PFSK-1 (cell line): ENCODE measurements around the gene BCAR3.

Experiments
- FOXP2 ChIP-seq: optimal IDR thresholded peaks from 2 replicates; pipeline ENCODE3; 2011; ENCODE audit warnings: borderline replicate concordance, control low read depth, inconsistent platforms; ENCODE audit not compliant: insufficient read depth; ENCODE audit errors: extremely low read length, extremely low read depth
- POLR2AphosphoS5 ChIP-seq: IDR thresholded peaks from 2 replicates; pipeline ENCODE4 v1.6.1; 2012; ENCODE audit warnings: low read depth, mild to moderate bottlenecking, control low read depth, low read length, moderate library complexity
- SIN3A ChIP-seq: IDR thresholded peaks from 2 replicates; pipeline ENCODE4 v1.6.1; 2012; ENCODE audit warnings: mild to moderate bottlenecking, low read length, moderate library complexity, borderline replicate concordance; ENCODE audit not compliant: insufficient read depth
- TAF1 ChIP-seq: IDR thresholded peaks from 2 replicates; pipeline ENCODE4 v1.6.1; 2012; ENCODE audit warnings: low read length, control low read depth, borderline replicate concordance; ENCODE audit not compliant: insufficient read depth
- TF ChIP-seq, protein P1 (sequence below), 2 experiments: IDR thresholded peaks; 2 replicates each; pipeline versions ENCODE4 v1.6.1 to v1.8.0; 2011 to 2012; ENCODE audit warnings: low read depth in 2 of 2, low read length in 2 of 2, control low read depth in 1 of 2, inconsistent platforms in 1 of 2, mild to moderate bottlenecking in 1 of 2, moderate library complexity in 1 of 2; ENCODE audit not compliant: insufficient read depth in 1 of 2

BCAR3 gene

DNA sequence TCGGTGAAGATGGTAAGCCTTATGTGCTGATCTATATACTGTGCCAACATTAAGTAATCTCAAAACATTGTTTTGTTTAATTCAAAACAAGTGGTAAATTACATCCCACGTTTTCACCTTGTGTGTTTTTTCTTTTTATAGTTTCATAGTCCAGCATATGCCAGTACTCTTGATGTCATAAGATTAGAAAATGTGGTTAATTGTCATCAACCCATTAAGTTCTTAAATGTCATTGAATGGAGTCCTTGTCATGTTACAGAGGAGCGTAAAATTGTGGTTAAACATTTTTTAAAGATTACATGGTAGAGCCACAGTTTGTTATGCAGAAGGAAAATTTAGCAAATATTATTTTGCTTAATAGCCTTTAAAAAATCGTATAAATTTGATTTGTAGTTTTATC lies 140.6 kb downstream of the BCAR3 start:
- TF ChIP-seq POLR2AphosphoS5 (no peak), TAF1 (no peak), SIN3A (no peak), FOXP2 (no peak)
- TF ChIP-seq, protein P1, sequence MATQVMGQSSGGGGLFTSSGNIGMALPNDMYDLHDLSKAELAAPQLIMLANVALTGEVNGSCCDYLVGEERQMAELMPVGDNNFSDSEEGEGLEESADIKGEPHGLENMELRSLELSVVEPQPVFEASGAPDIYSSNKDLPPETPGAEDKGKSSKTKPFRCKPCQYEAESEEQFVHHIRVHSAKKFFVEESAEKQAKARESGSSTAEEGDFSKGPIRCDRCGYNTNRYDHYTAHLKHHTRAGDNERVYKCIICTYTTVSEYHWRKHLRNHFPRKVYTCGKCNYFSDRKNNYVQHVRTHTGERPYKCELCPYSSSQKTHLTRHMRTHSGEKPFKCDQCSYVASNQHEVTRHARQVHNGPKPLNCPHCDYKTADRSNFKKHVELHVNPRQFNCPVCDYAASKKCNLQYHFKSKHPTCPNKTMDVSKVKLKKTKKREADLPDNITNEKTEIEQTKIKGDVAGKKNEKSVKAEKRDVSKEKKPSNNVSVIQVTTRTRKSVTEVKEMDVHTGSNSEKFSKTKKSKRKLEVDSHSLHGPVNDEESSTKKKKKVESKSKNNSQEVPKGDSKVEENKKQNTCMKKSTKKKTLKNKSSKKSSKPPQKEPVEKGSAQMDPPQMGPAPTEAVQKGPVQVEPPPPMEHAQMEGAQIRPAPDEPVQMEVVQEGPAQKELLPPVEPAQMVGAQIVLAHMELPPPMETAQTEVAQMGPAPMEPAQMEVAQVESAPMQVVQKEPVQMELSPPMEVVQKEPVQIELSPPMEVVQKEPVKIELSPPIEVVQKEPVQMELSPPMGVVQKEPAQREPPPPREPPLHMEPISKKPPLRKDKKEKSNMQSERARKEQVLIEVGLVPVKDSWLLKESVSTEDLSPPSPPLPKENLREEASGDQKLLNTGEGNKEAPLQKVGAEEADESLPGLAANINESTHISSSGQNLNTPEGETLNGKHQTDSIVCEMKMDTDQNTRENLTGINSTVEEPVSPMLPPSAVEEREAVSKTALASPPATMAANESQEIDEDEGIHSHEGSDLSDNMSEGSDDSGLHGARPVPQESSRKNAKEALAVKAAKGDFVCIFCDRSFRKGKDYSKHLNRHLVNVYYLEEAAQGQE (IDR thresholded peaks at IDR 0.05; ENCODE audit: insufficient read depth in 1 of 2, low read depth in 2 of 2, low read length in 2 of 2): no peak

DNA sequence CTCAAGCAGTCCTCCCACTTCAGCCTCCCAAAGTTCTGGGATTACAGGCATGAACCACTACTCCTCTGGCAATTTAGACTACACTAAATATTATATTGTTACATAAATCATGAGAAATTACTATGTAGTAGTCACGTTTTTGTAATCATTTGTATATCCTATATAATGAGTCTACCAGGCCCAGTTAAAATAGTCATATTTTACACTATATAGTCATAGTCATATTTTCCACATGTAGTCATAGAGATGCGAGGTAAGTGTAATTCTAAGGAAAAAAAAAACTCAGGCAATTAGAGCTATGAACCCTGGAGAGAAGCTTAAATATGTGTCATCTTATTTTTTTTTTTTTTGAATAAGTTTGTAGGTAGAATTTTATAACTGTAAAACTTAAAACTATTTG lies 143.7 kb downstream of the BCAR3 start:
- TF ChIP-seq, protein P1 (IDR thresholded peaks at IDR 0.05; ENCODE audit: insufficient read depth in 1 of 2, low read depth in 2 of 2, low read length in 2 of 2): no peak
- TF ChIP-seq SIN3A (no peak), TAF1 (no peak), FOXP2 (no peak)

DNA sequence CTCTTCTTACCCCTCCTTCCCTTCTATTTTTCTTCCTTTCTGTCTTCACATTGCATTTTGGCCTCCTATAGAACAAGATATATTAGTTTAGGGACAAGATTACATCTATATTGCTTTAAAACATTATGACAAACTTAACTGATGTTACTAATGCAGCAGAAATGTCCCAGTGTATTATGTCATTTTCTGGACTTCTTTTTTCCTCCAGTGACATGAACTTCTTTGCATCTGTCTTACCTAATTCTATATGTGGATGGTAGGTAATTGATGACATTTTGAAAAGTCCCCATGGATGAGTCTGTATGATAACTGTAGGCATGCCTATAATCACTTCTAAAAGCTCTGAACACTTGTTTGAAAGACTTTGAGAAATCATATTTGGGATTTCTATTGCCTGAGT lies 144.2 kb downstream of the BCAR3 start:
- TF ChIP-seq SIN3A (no peak), TAF1 (no peak), POLR2AphosphoS5 (no peak), FOXP2 (no peak)
- TF ChIP-seq, protein P1 (IDR thresholded peaks at IDR 0.05; ENCODE audit: insufficient read depth in 1 of 2, low read depth in 2 of 2, low read length in 2 of 2): no peak

DNA sequence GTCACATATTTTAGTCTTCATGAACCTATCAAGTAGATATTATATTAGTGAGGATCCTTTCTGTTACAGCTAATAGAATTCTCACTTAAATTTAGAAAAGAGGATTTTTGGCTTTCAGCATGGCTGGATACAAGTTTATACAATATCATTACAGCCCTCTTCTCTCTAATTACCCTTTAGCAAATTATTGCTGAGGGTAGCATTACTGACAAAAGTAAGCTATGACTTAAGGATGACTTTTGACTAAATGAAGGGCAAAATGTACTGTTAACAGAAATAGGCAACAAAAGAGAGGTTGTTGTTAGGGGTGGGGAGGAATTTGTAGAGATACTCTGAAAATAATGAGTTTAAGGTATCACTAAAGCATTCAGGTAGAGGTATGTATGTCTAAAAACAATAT lies 148.0 kb downstream of the BCAR3 start:
- no peak for TF ChIP-seq POLR2AphosphoS5
- TF ChIP-seq SIN3A: no peak
- no peak for TF ChIP-seq FOXP2
- TF ChIP-seq TAF1: no peak
- TF ChIP-seq, protein P1 (IDR thresholded peaks at IDR 0.05; ENCODE audit: insufficient read depth in 1 of 2, low read depth in 2 of 2, low read length in 2 of 2): no peak
